GM12878 (cell line): ENCODE measurements around the gene PALS1. TPM values are rescaled to one million over a fixed set of nuclear protein-coding genes. Genes with fewer than 3 reads are reported as not detected.

Experiments
- ATAC-seq: fragments of 200-7000 bp; cut with Tn5 transposase; 3 replicates; pipeline ENCODE4 v1.9.1; 2020; ENCODE audit warnings: mild to moderate bottlenecking, moderate library complexity
- BruUV-seq: library from RNA; stranded (reverse); fragments of 400-500 nt; replicated peaks from 2 replicates; lab custom pipeline; 2021; lab: Mats Ljungman, UMichigan
- CTCF ChIA-PET: fragments of 300-600 bp; sonication (Branson Sonifier 250); formaldehyde crosslinking; extraction: SDS; loops from one replicate; lab custom pipeline; 2021; ENCODE audit warnings: inconsistent platforms; lab: Yijun Ruan, JAX
- POLR2A ChIA-PET: fragments of 350-600 bp; formaldehyde crosslinking; extraction: SDS; loops from one replicate; lab custom pipeline; 2021; ENCODE audit warnings: inconsistent platforms; lab: Charles Lee
- RAD21 ChIA-PET: fragments of 300-600 bp; sonication (Branson Sonifier 250); formaldehyde crosslinking; loops from one replicate; lab custom pipeline; 2023; ENCODE audit warnings: antibody characterized with exemption; ENCODE audit not compliant: unreplicated experiment; lab: Charles Lee
- SMC1A ChIA-PET: fragments of 300-600 bp; sonication (Branson Sonifier 250); formaldehyde crosslinking; loops from one replicate; lab custom pipeline; 2023; ENCODE audit not compliant: unreplicated experiment, uncharacterized antibody; lab: Charles Lee
- DNase-seq: peaks from one replicate; pipeline ENCODE4 v3.0.0-alpha.2; 2011; ENCODE audit warnings: low read depth, low spot score
- FAIRE-seq: peaks from 3 replicates; lab custom pipeline; 2011; peaks lifted over from hg19 to GRCh38; lab: Jason Lieb, UNC
- H2AFZ ChIP-seq: 2 replicates; pipeline ENCODE4 v1.6.0; 2011; ENCODE audit warnings: low read depth, low read length, control low read depth; ENCODE audit not compliant: control insufficient read depth
- H3K27ac ChIP-seq: 2 replicates; pipeline ENCODE4 v1.5.1; 2011; ENCODE audit warnings: control low read depth; ENCODE audit not compliant: control insufficient read depth, insufficient read depth
- H3K27me3 ChIP-seq, 2 experiments: replicated peaks in 1 of 2; 2 replicates each; pipeline versions ENCODE4 v1.6.0 to v1.6.1; 2011; ENCODE audit warnings: low read length in 1 of 2; ENCODE audit not compliant: control insufficient read depth in 2 of 2, insufficient read depth in 2 of 2
- H3K36me3 ChIP-seq, 2 experiments: 2 replicates each; pipeline ENCODE4 v1.5.1; 2011; ENCODE audit warnings: low read length in 1 of 2; ENCODE audit not compliant: control insufficient read depth in 2 of 2, insufficient read depth in 2 of 2
- H3K4me1 ChIP-seq: 2 replicates; pipeline ENCODE4 v1.6.1; 2011; ENCODE audit warnings: mild to moderate bottlenecking, low read length, moderate library complexity, mixed read lengths; ENCODE audit not compliant: control insufficient read depth, insufficient read depth
- H3K4me2 ChIP-seq: 2 replicates; pipeline ENCODE4 v1.6.0; 2011; ENCODE audit warnings: control low read depth; ENCODE audit not compliant: control insufficient read depth, insufficient read depth
- H3K4me3 ChIP-seq: fragments of 200-600 bp; sonication (generic); 2 replicates; pipeline ENCODE4 v1.5.1; 2016
- H3K79me2 ChIP-seq: 2 replicates; pipeline ENCODE4 v1.6.0; 2011; ENCODE audit warnings: low read length; ENCODE audit not compliant: control insufficient read depth, insufficient read depth
- H3K9ac ChIP-seq: 2 replicates; pipeline ENCODE4 v1.8.0; 2011; ENCODE audit warnings: low read length, control low read depth, mixed read lengths; ENCODE audit not compliant: control insufficient read depth, insufficient read depth
- H3K9me3 ChIP-seq: replicated peaks from 3 replicates; pipeline ENCODE4 v1.5.1; 2011; ENCODE audit warnings: mild to moderate bottlenecking, low read length; ENCODE audit not compliant: control insufficient read depth, insufficient read depth
- H4K20me1 ChIP-seq: 2 replicates; pipeline ENCODE4 v1.6.0; 2011; ENCODE audit not compliant: control insufficient read depth, insufficient read depth
- BMI1 ChIP-seq: fragments of 450-650 bp; IDR thresholded peaks from 2 replicates; pipeline ENCODE4 v1.6.1; 2016; ENCODE audit warnings: mild to moderate bottlenecking, moderate library complexity, borderline replicate concordance
- EP300 ChIP-seq, 2 experiments: fragments of 150-350 bp in 1 of 2; IDR thresholded peaks; 2 replicates each; pipeline ENCODE4 v1.6.1; 2011 to 2012; ENCODE audit warnings: low read depth in 2 of 2, low read length in 2 of 2, borderline replicate concordance in 1 of 2, improper control_type of control experiment in 1 of 2, inconsistent platforms in 1 of 2; ENCODE audit not compliant: control insufficient read depth in 1 of 2
- HSF1 ChIP-seq: fragments of 150-350 bp; IDR thresholded peaks from 2 replicates; pipeline ENCODE4 v1.6.1; 2014; ENCODE audit warnings: mild to moderate bottlenecking, low read depth, low read length
- MXI1 ChIP-seq: fragments of 150-350 bp; IDR thresholded peaks from 2 replicates; pipeline ENCODE4 v1.6.1; 2011; ENCODE audit warnings: low read depth, mild to moderate bottlenecking, inconsistent platforms, low read length, improper control_type of control experiment
- NR2C1 ChIP-seq: fragments of 450-650 bp; IDR thresholded peaks from 2 replicates; pipeline ENCODE4 v1.6.1; 2017; ENCODE audit warnings: antibody characterized with exemption, mild to moderate bottlenecking, moderate library complexity
- USF2 ChIP-seq: IDR thresholded peaks from 2 replicates; pipeline ENCODE4 v1.6.1; 2011; ENCODE audit warnings: low read depth, low read length, improper control_type of control experiment, borderline replicate concordance
- YY1 ChIP-seq: IDR thresholded peaks from 2 replicates; pipeline ENCODE4 v1.6.1; 2011; ENCODE audit warnings: low read depth, mild to moderate bottlenecking, low read length
- ZNF217 ChIP-seq: fragments of 450-650 bp; IDR thresholded peaks from 2 replicates; pipeline ENCODE4 v1.6.1; 2017; ENCODE audit warnings: antibody characterized with exemption, mild to moderate bottlenecking
- ZNF24 ChIP-seq: fragments of 450-650 bp; IDR thresholded peaks from 2 replicates; pipeline ENCODE4 v1.6.1; 2017; ENCODE audit warnings: antibody characterized with exemption, mild to moderate bottlenecking
- WGBS: methylation state at CpG from one replicate; pipeline ENCODE4 v1.1.6; 2016; ENCODE audit warnings: low lambda C conversion rate; ENCODE audit not compliant: insufficient replicate concordance, insufficient coverage; ENCODE audit errors: missing lambda C conversion rate; 5-methylcytosine and 5-hydroxymethylcytosine counted together
- in situ Hi-C: fragments of 300-500 bp; cut with MboI; formaldehyde crosslinking; loops from 9 replicates; pipeline ENCODE4 v1.14.3; 2018; ENCODE audit warnings: mixed read lengths
- intact Hi-C: fragments of 100-400 bp; cut with micrococcal nuclease; formaldehyde crosslinking; loops from one replicate; pipeline ENCODE4 v1.14.2; 2022; ENCODE audit not compliant: unreplicated experiment
- polyA plus RNA-seq, 11 experiments: library from polyadenylated mRNA; depleted of rRNA in 4 of 11; unstranded in 6 of 11; stranded (reverse) in 5 of 11; fragments of >200 nt; fragmentation: Nextera tagmentation in 4 of 11; fragmentation: Illumina TruSeq in 1 of 11; extraction: Ambion mirVana in 4 of 11; extraction: Trizol in 1 of 11; gene quantifications; 1 replicate in 1 of 11; 2 replicates in 10 of 11; pipeline versions ENCODE4 v1.2.1 to v1.2.3, GENCODE V29; 2011 to 2016; ENCODE audit warnings: inconsistent platforms in 2 of 11, missing spikeins in 2 of 11, low read depth in 1 of 11
- total RNA-seq, 4 experiments: library from RNA; depleted of rRNA in 3 of 4; stranded (reverse); fragments of >200 nt in 3 of 4; fragmentation: Illumina TruSeq in 1 of 4; extraction: Trizol in 1 of 4; gene quantifications; 2 replicates each; pipeline versions ENCODE4 v1.2.1 to v1.2.3, GENCODE V29; 2013 to 2021

PALS1 gene
- total and polyA plus RNA-seq, 10 of the 15 experiments (the other 5 are each of a cell fraction or from before 2014, with no cell fraction given): 4.2 to 10.9 (median 6.6) TPM

- Histone ChIP-seq H3K27me3 (no peaks in the 10 kb centered on the region), H3K79me2 (no peaks in the 10 kb centered on the region), H3K9me3 (no peaks in the 10 kb centered on the region), H3K27ac (no peak overlapping the region), H2AFZ (no peak overlapping the region), H3K4me3 (no peak overlapping the region), H3K36me3 (no peaks in the 10 kb centered on the region), H3K4me2 (no peak overlapping the region), H3K4me1 (no peaks in the 10 kb centered on the region; the same call in 1 of the 2 replicates), H3K9ac (no peak overlapping the region), H4K20me1 (no peaks in the 10 kb centered on the region)
- BruUV-seq: no TSS peak
- intact Hi-C loops (no loop called here), in situ Hi-C loops (no loop called here)
- ChIA-PET CTCF (interaction anchor here (0.6 to 1.8 kb wide), 2 partner anchors 94 to 664 kb away, joined by 3 to 5 read pairs; no protein-coding TSS in a partner anchor), SMC1A (interaction anchor here (0.8 kb wide), 1 partner anchor 10 kb away, joined by 3 read pairs; no protein-coding TSS in a partner anchor), RAD21 (interaction anchor here (1.2 to 2.1 kb wide), 3 partner anchors 94 to 789 kb away, joined by 3 to 5 read pairs (median 3); no protein-coding TSS in a partner anchor), POLR2A (no interaction called here)
- FAIRE-seq: no peak
- ATAC-seq: no peak
- TF ChIP-seq YY1 (no peak), ZNF24 (no peak), BMI1 (no peak), USF2 (no peak), MXI1 (no peak), ZNF217 (no peak), EP300 (IDR thresholded peaks at IDR 0.05; ENCODE audit: borderline replicate concordance in 1 of 2, control insufficient read depth in 1 of 2, low read depth in 2 of 2, low read length in 2 of 2) (no peak), NR2C1 (no peak), HSF1 (no peak)
- WGBS: 69% methylated on average over 8 of the region's 8 CpGs
- no peak for DNase-seq
Observed at GRCh38 chr14:67191768-67192290, 49.4 kb upstream of the PALS1 start.
